H1 (cell line): Measurements from ENCODE around the gene TNFRSF14. TPM values are rescaled to one million over a fixed set of nuclear protein-coding genes. Genes with fewer than 3 reads are reported as not detected.

Experiments used
- CTCF ChIA-PET: fragments of 300-600 bp; sonication (Branson Sonifier 250); formaldehyde crosslinking; loops from one replicate; lab custom pipeline; 2021; ENCODE audit not compliant: partially characterized antibody; lab: Charles Lee
- POLR2A ChIA-PET: fragments of 300-600 bp; sonication (Branson Sonifier 250); formaldehyde crosslinking; loops from one replicate; lab custom pipeline; 2021; ENCODE audit warnings: inconsistent platforms; ENCODE audit not compliant: partially characterized antibody; lab: Charles Lee
- DNase-seq, 2 experiments: peaks; one replicate each; pipeline versions ENCODE4 v3.0.0 to v3.0.0-alpha.2; 2010 to 2022; ENCODE audit warnings: low spot score in 2 of 2, low read depth in 1 of 2, mixed read lengths in 1 of 2
- FAIRE-seq: peaks from 2 replicates; lab custom pipeline; 2011; peaks lifted over from hg19 to GRCh38; lab: Jason Lieb, UNC
- H2AFZ ChIP-seq: 2 replicates; pipeline ENCODE4 v1.8.1; 2012; ENCODE audit warnings: low read length, inconsistent platforms
- H2AK5ac ChIP-seq: 2 replicates; pipeline ENCODE4 v1.6.1; 2013; ENCODE audit warnings: low read depth, low read length
- H2BK120ac ChIP-seq: replicated peaks from 2 replicates; pipeline ENCODE3; 2013; ENCODE audit warnings: low read depth, low read length, inconsistent platforms
- H2BK12ac ChIP-seq: 2 replicates; pipeline ENCODE4 v1.6.1; 2013; ENCODE audit warnings: low read depth, low read length
- H2BK15ac ChIP-seq: 2 replicates; pipeline ENCODE4 v1.6.1; 2013; ENCODE audit warnings: low read length
- H2BK20ac ChIP-seq: 2 replicates; pipeline ENCODE4 v1.6.1; 2013; ENCODE audit warnings: low read length
- H2BK5ac ChIP-seq: 2 replicates; pipeline ENCODE4 v1.6.1; 2013; ENCODE audit warnings: low read depth, low read length
- H3K14ac ChIP-seq: 2 replicates; pipeline ENCODE4 v1.6.1; 2013; ENCODE audit warnings: inconsistent platforms; ENCODE audit not compliant: insufficient read length
- H3K18ac ChIP-seq: 2 replicates; pipeline ENCODE4 v1.6.1; 2013; ENCODE audit warnings: low read length; ENCODE audit errors: extremely low read depth
- H3K23ac ChIP-seq: 2 replicates; pipeline ENCODE4 v1.6.1; 2013; ENCODE audit warnings: inconsistent platforms; ENCODE audit not compliant: insufficient read length
- H3K23me2 ChIP-seq: 2 replicates; pipeline ENCODE4 v1.6.1; 2013; ENCODE audit warnings: low read depth, low read length
- H3K27ac ChIP-seq: 2 replicates; pipeline ENCODE4 v1.6.1; 2011; ENCODE audit warnings: low read depth, low read length, inconsistent platforms
- H3K27me3 ChIP-seq, 4 experiments: replicated peaks in 1 of 4; 1 replicate in 1 of 4; 2 replicates in 3 of 4; pipeline versions ENCODE4 v1.6.1 to v1.8.1; 2011 to 2013; ENCODE audit warnings: low read length in 3 of 4, mild to moderate bottlenecking in 3 of 4, inconsistent platforms in 2 of 4, mixed read lengths in 2 of 4, moderate library complexity in 1 of 4; ENCODE audit not compliant: control insufficient read depth in 3 of 4, insufficient read depth in 3 of 4; ENCODE audit errors: extremely low read depth in 1 of 4
- H3K36me3 ChIP-seq, 4 experiments: 2 replicates each; pipeline versions ENCODE4 v1.6.1 to v1.8.1; 2011 to 2013; ENCODE audit warnings: mild to moderate bottlenecking in 4 of 4, low read length in 3 of 4, moderate library complexity in 2 of 4, control low read depth in 1 of 4, inconsistent platforms in 1 of 4; ENCODE audit not compliant: insufficient read depth in 4 of 4, control insufficient read depth in 2 of 4
- H3K4ac ChIP-seq: replicated peaks from 2 replicates; pipeline ENCODE3; 2013; ENCODE audit warnings: low read length, low read depth, mixed read lengths, inconsistent platforms; ENCODE audit not compliant: insufficient read length
- H3K4me1 ChIP-seq, 4 experiments: replicated peaks in 1 of 4; 1 replicate in 1 of 4; 2 replicates in 3 of 4; pipeline versions ENCODE4 v1.6.1 to v1.8.1; 2011 to 2013; ENCODE audit warnings: low read length in 3 of 4, inconsistent platforms in 2 of 4, mixed read lengths in 1 of 4; ENCODE audit not compliant: insufficient read depth in 4 of 4, control insufficient read depth in 3 of 4
- H3K4me2 ChIP-seq, 2 experiments: 2 replicates each; pipeline versions ENCODE4 v1.6.1 to v1.8.1; 2011 to 2013; ENCODE audit warnings: low read depth in 2 of 2, low read length in 2 of 2, control low read depth in 1 of 2, inconsistent platforms in 1 of 2, mild to moderate bottlenecking in 1 of 2; ENCODE audit not compliant: insufficient read depth in 1 of 2
- H3K4me3 ChIP-seq, 4 experiments: fragments of 200-600, 300-600 bp in 1 of 4; sonication (generic), shearing (Covaris generic), sonication (Bioruptor Twin) in 1 of 4; 2 replicates each; pipeline versions ENCODE4 v1.5.1 to v1.8.1; 2011 to 2016; ENCODE audit warnings: low read length in 4 of 4, low read depth in 3 of 4, control low read depth in 2 of 4, inconsistent platforms in 2 of 4, mild to moderate bottlenecking in 2 of 4, mixed read lengths in 1 of 4, moderate library complexity in 1 of 4; ENCODE audit not compliant: insufficient read depth in 2 of 4; ENCODE audit errors: extremely low read depth in 1 of 4
- H3K56ac ChIP-seq: replicated peaks from 2 replicates; pipeline ENCODE3; 2013; ENCODE audit warnings: low read depth, mild to moderate bottlenecking, mixed read lengths, low read length, inconsistent platforms; ENCODE audit not compliant: insufficient read length
- H3K79me1 ChIP-seq: 2 replicates; pipeline ENCODE4 v1.6.1; 2013; ENCODE audit warnings: low read depth, low read length, control low read depth
- H3K79me2 ChIP-seq, 2 experiments: 2 replicates each; pipeline versions ENCODE4 v1.6.1 to v1.8.1; 2012 to 2013; ENCODE audit warnings: low read length in 2 of 2, mild to moderate bottlenecking in 2 of 2, inconsistent platforms in 1 of 2; ENCODE audit not compliant: insufficient read depth in 2 of 2, control insufficient read depth in 1 of 2
- H3K9ac ChIP-seq, 4 experiments: replicated peaks in 1 of 4; 1 replicate in 1 of 4; 2 replicates in 3 of 4; pipeline versions ENCODE4 v1.6.1 to v1.8.1; 2011 to 2013; ENCODE audit warnings: low read depth in 3 of 4, low read length in 3 of 4, control low read depth in 2 of 4, mild to moderate bottlenecking in 2 of 4, moderate library complexity in 2 of 4, inconsistent platforms in 1 of 4; ENCODE audit errors: extremely low read depth in 1 of 4
- H3K9me3 ChIP-seq, 2 experiments: 2 replicates each; pipeline versions ENCODE4 v1.6.1 to v1.8.1; 2012 to 2013; ENCODE audit warnings: mild to moderate bottlenecking in 2 of 2, moderate library complexity in 2 of 2, control low read depth in 1 of 2, inconsistent platforms in 1 of 2, low read depth in 1 of 2, low read length in 1 of 2, mixed read lengths in 1 of 2; ENCODE audit not compliant: insufficient read depth in 2 of 2
- H4K20me1 ChIP-seq, 2 experiments: replicated peaks in 1 of 2; 2 replicates each; pipeline versions ENCODE3 to v1.8.1; 2011 to 2013; ENCODE audit warnings: inconsistent platforms in 2 of 2, low read length in 2 of 2, mild to moderate bottlenecking in 1 of 2; ENCODE audit not compliant: insufficient read depth in 2 of 2, control insufficient read depth in 1 of 2
- H4K5ac ChIP-seq: 2 replicates; pipeline ENCODE4 v1.6.1; 2013; ENCODE audit warnings: low read length, low read depth, mixed read lengths, inconsistent platforms; ENCODE audit not compliant: insufficient read length
- H4K8ac ChIP-seq: 2 replicates; pipeline ENCODE4 v1.8.0; 2013; ENCODE audit warnings: mild to moderate bottlenecking, moderate library complexity, low read length, inconsistent platforms; ENCODE audit not compliant: insufficient read depth; ENCODE audit errors: extremely low read depth
- H4K91ac ChIP-seq: replicated peaks from 2 replicates; pipeline ENCODE3; 2013; ENCODE audit warnings: low read length, mixed read lengths, inconsistent platforms; ENCODE audit not compliant: insufficient read length
- HDAC2 ChIP-seq, 2 experiments: fragments of 300-600 bp in 1 of 2; sonication (generic) in 1 of 2; IDR thresholded peaks; 2 replicates each; pipeline ENCODE4 v1.6.1; 2011 to 2012; ENCODE audit warnings: low read depth in 2 of 2, low read length in 2 of 2, mild to moderate bottlenecking in 2 of 2, moderate library complexity in 2 of 2, borderline replicate concordance in 1 of 2, inconsistent platforms in 1 of 2
- HDAC6 ChIP-seq: IDR thresholded peaks from one replicate; pipeline ENCODE4 v1.7.1; 2012; ENCODE audit warnings: low read depth, mild to moderate bottlenecking, inconsistent platforms, low read length, moderate library complexity
- KDM1A ChIP-seq: fragments of 200-600, 300-600 bp; sonication (generic); IDR thresholded peaks from 2 replicates; pipeline ENCODE4 v1.7.1; 2016; ENCODE audit warnings: mild to moderate bottlenecking, low read length, borderline replicate concordance
- WGBS, 2 experiments: shearing (Covaris generic) in 1 of 2; methylation state at CpG; one replicate each; pipeline versions ENCODE4 v1.1.6 to v1.1.7; 2013 to 2015; ENCODE audit warnings: low lambda C conversion rate in 2 of 2, mixed read lengths in 2 of 2, inconsistent platforms in 1 of 2, low coverage in 1 of 2, missing lambda C conversion rate in 1 of 2; ENCODE audit not compliant: insufficient replicate concordance in 2 of 2, insufficient coverage in 1 of 2, insufficient read length in 1 of 2; ENCODE audit errors: extremely low coverage in 1 of 2, missing lambda C conversion rate in 1 of 2; 5-methylcytosine and 5-hydroxymethylcytosine counted together
- polyA plus RNA-seq, 7 experiments: library from polyadenylated mRNA; depleted of rRNA in 3 of 7; stranded (reverse) in 5 of 7; unstranded in 2 of 7; fragments of >200 nt in 5 of 7; fragments of 200-250 nt in 2 of 7; gene quantifications; 1 replicate in 5 of 7; 2 replicates in 1 of 7; 4 replicates in 1 of 7; pipeline versions ENCODE4 v1.2.1 to v1.2.3, GENCODE V29; 2011 to 2013; ENCODE audit warnings: missing spikeins in 2 of 7, mixed read lengths in 2 of 7
- total RNA-seq: library from RNA; stranded (reverse); fragmentation: NEBNext Ultra II Directional; extraction: Animal tissue kit (Norgen Biotek cat#: 25700); gene quantifications from 2 replicates; pipeline ENCODE4 v1.2.1, GENCODE V29; 2021

Gene TNFRSF14
- total and polyA plus RNA-seq, 2 of the 8 experiments (the other 6 are each of a cell fraction or from before 2014, with no cell fraction given): 0.36 to 0.50 TPM

GRCh38 chr1:2541619-2542245 is 14.4 kb upstream of the TNFRSF14 start:
- no peak overlapping the region for H2BK20ac ChIP-seq
- no peaks in the 10 kb centered on the region for H3K36me3 ChIP-seq
- H3K9me3 ChIP-seq: no peaks in the 10 kb centered on the region
- no peak overlapping the region for H3K14ac ChIP-seq
- no peak for FAIRE-seq
- H4K91ac ChIP-seq: peak overlapping the region; percentile 25
- TF ChIP-seq HDAC6 (no peak), HDAC2 (IDR thresholded peaks at IDR 0.05; ENCODE audit: borderline replicate concordance in 1 of 2, low read depth in 2 of 2, low read length in 2 of 2) (0 out of 4 replicates have a peak, but pooled peaks of 1 of the 2 experiments have one; percentile 44), KDM1A (peak; percentile 90; the same call in 1 of the 2 replicates)
- TF ChIP-seq, all 59 proteins: peak for 2
- Histone ChIP-seq H2BK5ac (no peak overlapping the region), H2AK5ac (no peak overlapping the region), H4K8ac (no peak overlapping the region), H2AFZ (no peak overlapping the region), H3K79me2 (no peaks in the 10 kb centered on the region), H3K56ac (no peak overlapping the region), H4K5ac (no peak overlapping the region), H3K27ac (no peak overlapping the region), H2BK12ac (no peak overlapping the region), H3K18ac (no peak overlapping the region), H3K23ac (no peak overlapping the region), H3K79me1 (no peaks in the 10 kb centered on the region), H3K4me2 (no peak overlapping the region), H4K20me1 (peaks cover 0 to 5% of the 10 kb centered on the region in 2 experiments), H2BK120ac (no peak overlapping the region), H3K27me3 (peaks cover 0 to 31% (median 21%) of the 10 kb centered on the region in 4 experiments; a peak in 6 of 7 replicates), H3K9ac (no peak overlapping the region), H2BK15ac (no peak overlapping the region), H3K23me2 (peaks cover 5% of the 10 kb centered on the region; the same call in 1 of the 2 replicates), H3K4me1 (peaks cover 0 to 25% (median 17%) of the 10 kb centered on the region in 4 experiments; a peak in 6 of 7 replicates), H3K4ac (no peak overlapping the region), H3K4me3 (no peak overlapping the region)
- ChIA-PET CTCF (interaction anchor here (1.0 to 1.7 kb wide), 2 partner anchors 11 to 27 kb away, joined by 3 to 5 read pairs; no protein-coding TSS in a partner anchor), POLR2A (interaction anchor here (0.8 to 2.7 kb wide), 2 partner anchors 15 to 48 kb away, joined by 3 to 8 read pairs; partner anchors contain the start of gene PANK4)
- DNase-seq: no peak
- 92% methylated on average over 25 of the region's 25 CpGs; no CpG with 5 or more reads in 1 of the 2 experiments for WGBS, 2 experiments
